Mononuclear cell (primary cell): ENCODE measurements around the gene TOPBP1. TPM values are rescaled to one million over a fixed set of nuclear protein-coding genes. Genes with fewer than 3 reads are reported as not detected.
A peak's percentile ranks its signal among the peaks of the same experiment; 100 is the strongest.
"Not testable (repeated sequence)": the region's sequence is repeated elsewhere in the genome, so short reads cannot be mapped to it uniquely, and the experiment has no call there.

ENCODE experiments used
- H3K27me3 ChIP-seq: 2 replicates; pipeline ENCODE4 v1.6.0; 2011; ENCODE audit warnings: low read length, control low read depth; ENCODE audit not compliant: insufficient read depth
- H3K4me1 ChIP-seq: 2 replicates; pipeline ENCODE4 v1.5.1; 2011; ENCODE audit warnings: mild to moderate bottlenecking, low read length, control low read depth; ENCODE audit not compliant: insufficient read depth
- H3K4me3 ChIP-seq: 2 replicates; pipeline ENCODE4 v1.5.1; 2011; ENCODE audit warnings: mild to moderate bottlenecking, low read length, moderate library complexity
- H3K9me3 ChIP-seq: 2 replicates; pipeline ENCODE4 v1.5.1; 2011; ENCODE audit warnings: low read depth, mild to moderate bottlenecking, control low read depth, low read length
- total RNA-seq: library from RNA; depleted of rRNA; stranded (reverse); fragments of >200 nt; gene quantifications from one replicate; pipeline ENCODE4 v1.2.3, GENCODE V29; 2012

The TOPBP1 gene
- total RNA-seq, 1 donor: 77.0 TPM

GRCh38 chr3:133573629-133574194, 88.0 kb downstream of the TOPBP1 start, which contains the start of gene CDV3:
Gene CDV3, plus strand, starts transcription at chr3:133573686. Its CDS starts 359 bp downstream, at chr3:133574045.
- Histone ChIP-seq H3K27me3 (no peaks in the 10 kb centered on the region), H3K9me3 (no peaks in the 10 kb centered on the region), H3K4me1 (peaks cover 70% of the 10 kb centered on the region), H3K4me3 (peak within 1 kb of the TSS; percentile 89)

- Histone ChIP-seq H3K9me3 (no peaks in the 10 kb centered on the region), H3K27me3 (no peaks in the 10 kb centered on the region), H3K4me3 (peak overlapping the region; percentile 89), H3K4me1 (peaks cover 70% of the 10 kb centered on the region)
These were observed 88.6 kb downstream of the TOPBP1 start for GRCh38 chr3:133573054-133573628.

GRCh38 chr3:133572158-133573053, 89.3 kb downstream of the TOPBP1 start:
- Histone ChIP-seq H3K27me3 (no peaks in the 10 kb centered on the region), H3K9me3 (no peaks in the 10 kb centered on the region), H3K4me3 (peak overlapping the region; percentile 15), H3K4me1 (peaks cover 63% of the 10 kb centered on the region)

DNA sequence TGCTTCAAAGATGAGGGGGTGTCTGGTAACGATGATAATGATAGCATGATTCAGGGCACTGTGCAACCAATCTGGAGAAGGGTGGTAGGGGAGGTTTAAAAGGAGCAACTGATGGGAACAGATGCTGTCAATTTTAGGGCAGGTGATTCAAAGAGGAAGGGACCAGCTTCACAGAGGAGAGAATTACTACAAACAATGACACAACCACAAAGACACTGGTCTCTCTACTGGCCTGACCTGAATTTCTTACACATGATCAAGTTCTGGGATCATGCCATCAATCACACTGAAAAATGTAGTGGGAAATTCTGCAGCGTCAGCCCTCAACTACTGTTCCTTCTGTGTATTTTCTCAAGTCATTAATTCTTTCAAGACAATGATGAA, 90.8 kb downstream of the TOPBP1 start:
- H3K9me3 ChIP-seq: no peaks in the 10 kb centered on the region
- no peak overlapping the region for H3K4me3 ChIP-seq
- no peaks in the 10 kb centered on the region for H3K27me3 ChIP-seq
- peaks cover 54% of the 10 kb centered on the region for H3K4me1 ChIP-seq

DNA sequence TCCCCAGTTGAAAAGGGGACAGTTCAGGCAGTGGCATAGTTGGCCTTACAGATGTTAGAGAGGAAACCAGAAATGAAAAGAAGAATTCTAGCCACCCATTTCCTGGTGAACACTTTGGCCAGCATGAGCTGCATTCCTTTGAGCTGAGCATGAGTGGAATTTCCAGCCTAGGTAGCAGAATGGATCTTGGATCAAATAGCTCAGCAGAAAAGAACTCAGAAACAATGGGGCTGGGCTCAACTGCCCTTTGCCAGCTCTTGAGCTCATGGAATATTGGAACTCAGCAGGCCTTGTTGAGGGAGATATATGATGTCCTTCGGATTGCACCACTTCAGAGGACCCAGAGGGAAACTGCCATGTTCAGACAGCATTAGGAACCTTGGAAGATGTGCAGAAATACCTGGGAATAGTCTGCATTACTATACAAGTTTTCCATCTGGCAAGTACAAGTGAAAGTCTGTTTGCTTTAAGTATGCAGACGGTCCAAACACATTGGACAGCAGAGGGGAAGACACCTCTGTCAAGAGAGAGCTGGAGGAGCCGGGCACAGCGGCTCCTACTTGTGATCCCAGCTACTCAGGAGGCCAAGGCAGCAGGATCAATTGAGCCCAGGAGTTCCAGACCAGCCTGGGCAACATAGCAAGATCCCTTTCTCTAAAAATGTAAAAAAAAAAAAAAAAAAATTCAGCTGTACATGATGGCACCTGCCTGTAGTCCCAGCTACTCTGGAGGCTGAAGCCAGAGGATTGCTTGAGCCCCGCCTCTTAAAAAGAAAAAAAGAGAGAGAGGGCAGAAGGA, 91.4 kb downstream of the TOPBP1 start:
- Histone ChIP-seq H3K27me3 (no peaks in the 10 kb centered on the region), H3K9me3 (no peaks in the 10 kb centered on the region), H3K4me1 (peaks cover 48% of the 10 kb centered on the region), H3K4me3 (no peak overlapping the region)

GRCh38 chr3:133568294-133569014, 93.3 kb downstream of the TOPBP1 start:
- Histone ChIP-seq H3K9me3 (no peaks in the 10 kb centered on the region), H3K4me1 (peaks cover 42% of the 10 kb centered on the region), H3K27me3 (no peaks in the 10 kb centered on the region), H3K4me3 (no peak overlapping the region)

GRCh38 chr3:133563816-133564215, 97.9 kb downstream of the TOPBP1 start:
- Histone ChIP-seq H3K27me3 (no peaks in the 10 kb centered on the region), H3K4me1 (peaks cover 21% of the 10 kb centered on the region), H3K4me3 (no peak overlapping the region), H3K9me3 (no peaks in the 10 kb centered on the region)

DNA sequence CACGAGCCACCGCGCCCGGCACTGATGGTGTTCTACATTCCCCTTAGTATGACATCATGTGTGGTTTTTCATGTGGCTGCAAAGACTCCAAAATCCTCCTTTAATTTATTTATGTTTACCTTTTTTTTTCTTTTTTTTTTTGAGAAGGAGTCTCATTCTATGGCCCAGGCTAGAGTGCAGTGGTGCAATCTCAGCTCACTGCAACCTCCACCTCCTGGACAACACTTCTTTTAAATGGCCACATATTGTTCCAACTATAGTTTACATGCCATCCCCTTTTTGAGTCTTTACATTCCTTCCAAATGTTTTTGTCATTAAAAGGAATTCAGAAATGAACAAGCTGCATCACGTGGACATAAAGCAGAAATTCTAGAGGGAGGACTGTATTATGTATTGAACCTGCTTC, 98.6 kb downstream of the TOPBP1 start:
- no peaks in the 10 kb centered on the region for H3K9me3 ChIP-seq
- H3K4me3 ChIP-seq: no peak overlapping the region

GRCh38 chr3:133562376-133562775, 99.4 kb downstream of the TOPBP1 start:
- peaks cover 14% of the 10 kb centered on the region for H3K4me1 ChIP-seq
- H3K9me3 ChIP-seq: no peaks in the 10 kb centered on the region
- no peak overlapping the region for H3K4me3 ChIP-seq
- H3K27me3 ChIP-seq: no peaks in the 10 kb centered on the region

More for the DNA sequence above, 98.6 kb downstream of the TOPBP1 start:
- Histone ChIP-seq H3K27me3 (no peaks in the 10 kb centered on the region), H3K4me1 (peaks cover 15% of the 10 kb centered on the region)

DNA sequence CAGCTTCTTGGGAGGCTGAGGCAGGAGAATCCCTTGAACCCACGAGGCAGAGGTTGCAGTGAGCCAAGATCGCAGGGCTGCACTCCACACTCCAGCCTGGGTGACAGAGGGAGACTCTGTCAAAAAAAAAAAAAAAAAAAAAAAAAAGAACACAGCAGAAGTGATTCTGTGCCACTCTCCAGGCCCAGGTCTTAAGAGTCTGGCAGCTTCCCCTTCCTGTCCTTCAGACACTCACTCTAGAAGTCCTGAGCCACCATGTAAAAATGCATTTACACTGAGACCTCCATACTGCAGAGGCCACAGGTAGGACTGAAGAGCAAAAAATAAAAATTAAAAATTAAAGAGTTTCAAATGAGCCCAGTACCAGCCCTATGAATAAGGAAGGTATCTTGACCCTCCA, 100.1 kb downstream of the TOPBP1 start:
- no peak overlapping the region for H3K4me3 ChIP-seq
- peaks cover 8% of the 10 kb centered on the region for H3K4me1 ChIP-seq
- no peaks in the 10 kb centered on the region for H3K27me3 ChIP-seq
- H3K9me3 ChIP-seq: no peaks in the 10 kb centered on the region

- not testable (repeated sequence) for H3K4me1 ChIP-seq, H3K9me3 ChIP-seq, H3K27me3 ChIP-seq, H3K4me3 ChIP-seq
These were observed 110.2 kb downstream of the TOPBP1 start for GRCh38 chr3:133551589-133551988.

Other genes with a start within 250 kb of the TOPBP1 start
- gene CDV3, start 88.3 kb downstream of the TOPBP1 start, total RNA-seq: 200 TPM
- not detected for gene TF, start 84.5 kb upstream of the TOPBP1 start, total RNA-seq
- 13.4 TPM for gene SRPRB, start 143.9 kb upstream of the TOPBP1 start, total RNA-seq
- 0.52 TPM for gene RAB6B, start 233.9 kb upstream of the TOPBP1 start, total RNA-seq